ENCODE measurements around the gene SFXN1. TPM values are rescaled to one million over a fixed set of nuclear protein-coding genes. Genes with fewer than 3 reads are reported as not detected.

SFXN1 gene
- total RNA-seq, 1 donor from 2014 or later, result 89.4 TPM

GRCh38 chr5:175567954-175568353, 89.6 kb downstream of the SFXN1 start:
- no peaks in the 10 kb centered on the region for H3K36me3 ChIP-seq (ENCODE audit: insufficient read depth, low read length)
- DNase-seq (ENCODE audit: low read depth) (no peak), FAIRE-seq (no peak)
- H3K4me1 ChIP-seq (ENCODE audit: insufficient read depth, low read length), result peaks cover 3% of the 10 kb centered on the region
- H3K36me3 Mint-ChIP-seq (ENCODE audit: low read depth, unreplicated experiment), result no peaks in the 10 kb centered on the region
- H3K9ac ChIP-seq (ENCODE audit: low read length), result no peak overlapping the region
- peaks cover 4% of the 10 kb centered on the region for H3K27me3 ChIP-seq (ENCODE audit: insufficient read depth, low read length)
- H3K9me3 ChIP-seq (ENCODE audit: insufficient read depth, low read depth, low read length), result no peaks in the 10 kb centered on the region
- no peak overlapping the region for H3K27ac ChIP-seq (ENCODE audit: low read depth, low read length)
- H3K27ac Mint-ChIP-seq (ENCODE audit: unreplicated experiment), result no peak overlapping the region
- TF ChIP-seq CTCF (IDR thresholded peaks at IDR 0.05; ENCODE audit: insufficient read depth, low read depth, low read length), result no peak
- TF ChIP-seq EZH2 (IDR thresholded peaks at IDR 0.05; ENCODE audit: insufficient read depth, low read length), result no peak
- H3K9me3 Mint-ChIP-seq (ENCODE audit: unreplicated experiment), result peaks cover 4% of the 10 kb centered on the region
- peaks cover 2% of the 10 kb centered on the region for H3K27me3 Mint-ChIP-seq (ENCODE audit: low read depth, unreplicated experiment)
- H2AFZ ChIP-seq (ENCODE audit: low read depth, low read length), result no peak overlapping the region
- H3K79me2 ChIP-seq (ENCODE audit: insufficient read depth, low read length), result no peaks in the 10 kb centered on the region
- no peak overlapping the region for H3K4me3 ChIP-seq (ENCODE audit: insufficient read depth, low read depth, low read length)
- H3K4me2 ChIP-seq (ENCODE audit: low read length), result no peak overlapping the region
- H3K4me1 Mint-ChIP-seq (ENCODE audit: low read depth, unreplicated experiment), result peaks cover 4% of the 10 kb centered on the region
- H3K4me3 Mint-ChIP-seq (ENCODE audit: unreplicated experiment), result no peak overlapping the region
- H4K20me1 ChIP-seq (ENCODE audit: insufficient read depth, low read length), result no peaks in the 10 kb centered on the region

GRCh38 chr5:175569701-175570100, 91.3 kb downstream of the SFXN1 start:
- FAIRE-seq, result no peak
- H3K9ac ChIP-seq (ENCODE audit: low read length), result no peak overlapping the region
- H2AFZ ChIP-seq (ENCODE audit: low read depth, low read length), result no peak overlapping the region
- Mint-ChIP-seq H3K27ac (ENCODE audit: unreplicated experiment) (no peak overlapping the region), H3K4me3 (ENCODE audit: unreplicated experiment) (no peak overlapping the region), H3K36me3 (ENCODE audit: low read depth, unreplicated experiment) (no peaks in the 10 kb centered on the region), H3K27me3 (ENCODE audit: low read depth, unreplicated experiment) (peaks cover 4% of the 10 kb centered on the region), H3K4me1 (ENCODE audit: low read depth, unreplicated experiment) (peaks cover 11% of the 10 kb centered on the region), H3K9me3 (ENCODE audit: unreplicated experiment) (peaks cover 4% of the 10 kb centered on the region)
- no peak for DNase-seq (ENCODE audit: low read depth)
- H3K27me3 ChIP-seq (ENCODE audit: insufficient read depth, low read length), result peaks cover 4% of the 10 kb centered on the region
- peaks cover 9% of the 10 kb centered on the region for H3K4me1 ChIP-seq (ENCODE audit: insufficient read depth, low read length)
- no peaks in the 10 kb centered on the region for H3K36me3 ChIP-seq (ENCODE audit: insufficient read depth, low read length)
- H4K20me1 ChIP-seq (ENCODE audit: insufficient read depth, low read length), result no peaks in the 10 kb centered on the region
- H3K79me2 ChIP-seq (ENCODE audit: insufficient read depth, low read length), result no peaks in the 10 kb centered on the region
- no peak overlapping the region for H3K27ac ChIP-seq (ENCODE audit: low read depth, low read length)
- no peaks in the 10 kb centered on the region for H3K9me3 ChIP-seq (ENCODE audit: insufficient read depth, low read depth, low read length)
- H3K4me3 ChIP-seq (ENCODE audit: insufficient read depth, low read depth, low read length), result no peak overlapping the region
- TF ChIP-seq CTCF (IDR thresholded peaks at IDR 0.05; ENCODE audit: insufficient read depth, low read depth, low read length), result no peak
- no peak for TF ChIP-seq EZH2 (IDR thresholded peaks at IDR 0.05; ENCODE audit: insufficient read depth, low read length)
- no peak overlapping the region for H3K4me2 ChIP-seq (ENCODE audit: low read length)

- H3K4me1 Mint-ChIP-seq (ENCODE audit: low read depth, unreplicated experiment), result peaks cover 13% of the 10 kb centered on the region
- TF ChIP-seq EZH2 (IDR thresholded peaks at IDR 0.05; ENCODE audit: insufficient read depth, low read length), result no peak
- TF ChIP-seq CTCF (IDR thresholded peaks at IDR 0.05; ENCODE audit: insufficient read depth, low read depth, low read length), result no peak
- H3K4me3 Mint-ChIP-seq (ENCODE audit: unreplicated experiment), result no peak overlapping the region
- H3K79me2 ChIP-seq (ENCODE audit: insufficient read depth, low read length), result no peaks in the 10 kb centered on the region
- H3K36me3 Mint-ChIP-seq (ENCODE audit: low read depth, unreplicated experiment), result peaks cover 1% of the 10 kb centered on the region
- H3K27me3 Mint-ChIP-seq (ENCODE audit: low read depth, unreplicated experiment), result peaks cover 10% of the 10 kb centered on the region
- no peak overlapping the region for H3K9ac ChIP-seq (ENCODE audit: low read length)
- H3K27ac ChIP-seq (ENCODE audit: low read depth, low read length), result no peak overlapping the region
- no peaks in the 10 kb centered on the region for H3K27me3 ChIP-seq (ENCODE audit: insufficient read depth, low read length)
- H3K9me3 Mint-ChIP-seq (ENCODE audit: unreplicated experiment), result peaks cover 4% of the 10 kb centered on the region
- FAIRE-seq (no peak), DNase-seq (ENCODE audit: low read depth) (peak; percentile 77)
- peak overlapping the region; percentile 30 for H3K4me2 ChIP-seq (ENCODE audit: low read length)
- no peaks in the 10 kb centered on the region for H3K36me3 ChIP-seq (ENCODE audit: insufficient read depth, low read length)
- H3K27ac Mint-ChIP-seq (ENCODE audit: unreplicated experiment), result no peak overlapping the region
- no peak overlapping the region for H3K4me3 ChIP-seq (ENCODE audit: insufficient read depth, low read depth, low read length)
- no peaks in the 10 kb centered on the region for H4K20me1 ChIP-seq (ENCODE audit: insufficient read depth, low read length)
- peaks cover 9% of the 10 kb centered on the region for H3K4me1 ChIP-seq (ENCODE audit: insufficient read depth, low read length)
- H2AFZ ChIP-seq (ENCODE audit: low read depth, low read length), result no peak overlapping the region
- H3K9me3 ChIP-seq (ENCODE audit: insufficient read depth, low read depth, low read length), result no peaks in the 10 kb centered on the region
Measured at GRCh38 chr5:175572886-175573285, 94.5 kb downstream of the SFXN1 start.
